Stimulated activated naive CD8-positive, alpha-beta T cell treated with anti-CD3 and anti-CD28 coated beads, Interleukin-15, Interleukin-2, amounts not matched to agents 100 U/mL and 50 U/mL, for 24 hours (primary cell): ENCODE results near the gene KDM2A.
A peak's percentile ranks its signal among the peaks of the same experiment; 100 is the strongest.

Experiments used
- ATAC-seq: fragments of 150-1000 bp; cut with Tn5 transposase; one replicate; pipeline ENCODE4 v1.10.0; 2021
- DNase-seq: peaks from one replicate; pipeline ENCODE4 v3.0.0; 2021

KDM2A gene

GRCh38 chr11:67301313-67301921 is 182.4 kb downstream of the KDM2A start:
- ATAC-seq (no peak), DNase-seq (no peak)

GRCh38 chr11:67301951-67302516 is 183.0 kb downstream of the KDM2A start:
- DNase-seq (no peak), ATAC-seq (no peak)

- DNase-seq (peak; percentile 16), ATAC-seq (peak; percentile 2)
These were observed 183.6 kb downstream of the KDM2A start for GRCh38 chr11:67302571-67303131.

- ATAC-seq (peak; percentile 77), DNase-seq (peak; percentile 67)
These were observed 184.2 kb downstream of the KDM2A start, which contains the start of gene SSH3 for GRCh38 chr11:67303132-67303834. Gene SSH3 (plus strand): TSS chr11:67303530. CDS start chr11:67303626, 96 bp downstream.

GRCh38 chr11:67303835-67304411 is 184.9 kb downstream of the KDM2A start:
- ATAC-seq (peak; percentile 7), DNase-seq (peak; percentile 31)

- no peak for ATAC-seq
- DNase-seq, result peak; percentile 3
These were observed 185.5 kb downstream of the KDM2A start for GRCh38 chr11:67304511-67305113.

- DNase-seq, result no peak
- no peak for ATAC-seq
These were observed 187.9 kb downstream of the KDM2A start for GRCh38 chr11:67306769-67307544.

- ATAC-seq (no peak), DNase-seq (no peak)
These were observed 188.5 kb downstream of the KDM2A start for GRCh38 chr11:67307545-67308001.
